Colon (tissue), 2 donors: ENCODE data around the gene MITF.
"Not testable (repeated sequence)": the region's sequence is repeated elsewhere in the genome, so short reads cannot be mapped to it uniquely, and the experiment has no call there.

Experiments used
- FAIRE-seq: peaks from 2 replicates; lab custom pipeline; 2012; peaks lifted over from hg19 to GRCh38; lab: Jason Lieb, UNC
- donor health status: control.
- donor health status: control.

MITF gene

DNA sequence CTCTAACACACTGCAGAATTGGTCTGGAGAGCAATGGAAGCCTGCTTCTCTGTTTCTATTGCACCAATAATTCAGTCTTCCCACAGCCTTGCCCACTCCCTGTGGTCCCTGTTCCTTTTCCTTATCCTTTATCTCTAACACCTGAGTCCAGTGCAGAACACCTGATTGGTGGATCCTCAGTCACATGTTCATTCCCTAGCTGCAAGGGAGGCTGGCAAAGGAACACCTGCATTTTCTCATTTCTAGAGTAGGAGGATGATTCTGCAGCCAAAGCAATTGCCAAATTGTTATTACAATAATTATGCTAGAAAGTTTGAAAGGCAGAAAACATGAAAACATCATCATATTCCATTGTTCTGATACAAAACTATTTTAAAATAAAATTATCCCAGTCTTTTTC lies 176.5 kb downstream of the MITF start:
- no peak for FAIRE-seq

DNA sequence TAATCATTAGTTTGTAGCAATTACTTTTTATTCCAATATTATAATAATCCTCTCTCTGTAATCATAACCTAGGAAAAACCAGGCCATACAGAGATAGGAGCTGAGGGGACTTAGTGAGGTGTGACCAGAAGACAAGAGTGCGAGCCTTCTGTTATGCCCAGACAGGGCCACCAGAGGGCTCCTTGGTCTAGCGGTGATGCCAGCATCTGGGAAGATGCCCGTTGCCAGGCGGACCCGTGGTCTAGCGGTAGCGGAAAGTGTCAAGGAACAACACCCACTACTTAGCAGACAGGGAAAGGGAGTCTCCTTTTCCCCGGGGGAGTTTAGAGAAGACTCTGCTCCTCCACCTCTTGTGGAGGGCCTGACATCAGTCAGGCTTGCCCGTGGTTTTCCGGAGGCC lies 180.7 kb downstream of the MITF start:
- not testable (repeated sequence) for FAIRE-seq

DNA sequence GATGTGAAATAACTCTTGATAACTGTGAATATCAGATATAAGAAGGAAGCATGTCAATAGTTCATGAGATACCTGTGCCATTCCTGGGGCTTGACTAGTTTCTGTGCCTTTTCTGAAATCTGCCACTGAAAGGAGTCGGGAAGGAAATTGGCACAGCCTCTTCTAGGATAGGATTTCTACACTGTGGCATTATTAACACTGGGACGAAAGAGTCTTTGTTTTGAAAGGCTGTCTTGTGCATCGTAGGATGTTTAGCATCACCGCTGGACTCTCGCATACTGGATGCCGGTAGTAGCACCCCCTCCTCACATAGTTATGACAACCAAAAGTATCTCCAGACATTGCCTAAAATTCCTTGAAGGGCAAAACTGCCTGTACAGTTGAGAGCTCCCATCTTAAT lies 182.4 kb downstream of the MITF start:
- no peak for FAIRE-seq

DNA sequence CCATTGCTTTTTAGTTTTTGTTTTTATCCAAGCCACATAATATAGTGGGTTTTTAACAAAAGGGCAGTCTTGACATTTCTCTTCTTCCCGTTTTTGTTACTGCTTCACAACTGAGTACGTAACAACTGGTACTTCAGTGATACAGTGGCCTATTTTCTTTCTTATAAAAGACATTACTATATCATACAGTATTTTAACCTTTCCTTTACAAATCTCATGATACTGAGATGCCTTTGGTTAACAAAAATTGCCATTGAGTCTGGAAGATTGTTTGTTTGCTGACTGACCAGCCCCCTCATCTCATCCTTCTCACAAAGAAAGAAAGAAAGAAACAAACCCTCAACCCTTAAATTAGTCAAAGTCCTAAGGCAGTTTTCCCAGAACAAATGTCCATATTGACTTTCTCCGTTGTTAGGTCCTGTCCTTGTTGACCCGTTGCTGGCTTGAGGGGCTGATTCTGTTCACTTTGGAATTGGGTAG lies 183.3 kb downstream of the MITF start:
- no peak for FAIRE-seq

DNA sequence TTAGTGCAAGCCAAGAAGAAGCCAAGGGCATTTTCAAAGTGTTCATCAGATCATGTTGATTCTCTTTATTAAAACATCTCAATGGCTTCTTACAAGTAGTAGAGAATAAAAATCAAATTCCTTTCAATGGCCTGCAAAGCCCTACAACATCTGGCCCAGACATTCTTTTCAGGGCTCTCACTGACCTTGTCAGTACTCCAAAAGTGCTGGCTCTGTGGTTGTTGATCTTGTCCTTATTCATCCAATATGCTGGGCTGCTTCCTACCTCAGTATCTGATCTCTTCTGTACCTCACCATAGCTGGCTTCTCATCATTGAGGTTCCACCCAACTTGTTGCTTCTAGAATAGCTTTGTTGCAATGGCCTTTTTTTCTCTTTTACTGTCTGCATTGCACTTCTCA lies 186.2 kb downstream of the MITF start:
- FAIRE-seq = no peak

DNA sequence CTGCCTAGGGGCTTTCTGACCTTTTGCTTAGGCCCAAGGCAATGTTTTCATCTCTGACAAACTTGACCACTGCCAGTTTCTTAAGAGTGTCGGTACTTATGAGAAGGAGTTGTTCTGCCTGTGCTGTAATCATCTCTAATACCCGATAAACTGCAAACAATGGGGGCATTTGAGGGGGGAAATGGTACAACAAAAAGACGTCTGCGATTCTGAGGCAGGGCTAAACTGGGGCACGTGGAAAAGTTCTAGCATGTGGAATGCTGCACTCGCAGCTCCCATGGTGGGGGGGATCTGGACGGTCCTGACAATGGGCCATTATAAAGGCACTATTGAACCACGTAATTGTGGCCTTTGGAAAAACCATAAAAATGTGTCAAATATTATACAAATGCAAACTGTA lies 187.1 kb downstream of the MITF start:
- FAIRE-seq = no peak

DNA sequence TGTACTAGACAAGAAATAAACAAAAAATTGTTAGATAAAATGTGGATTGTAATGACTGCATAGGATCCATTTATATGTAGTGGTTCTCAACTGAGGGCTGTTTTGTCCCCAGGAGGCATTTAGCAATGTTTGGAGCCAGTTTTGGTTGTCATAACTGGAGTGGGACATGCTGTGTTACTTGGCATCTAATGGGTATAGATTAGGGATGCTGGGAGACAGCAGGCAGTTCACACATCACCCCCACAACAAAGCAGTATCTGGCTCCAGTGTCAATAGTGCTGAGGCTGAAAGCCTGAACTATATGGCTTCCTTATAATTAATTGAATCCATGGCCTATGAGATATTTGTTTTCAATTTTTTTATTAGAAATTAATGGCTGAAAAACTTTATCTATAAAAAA lies 188.3 kb downstream of the MITF start:
- no peak for FAIRE-seq

DNA sequence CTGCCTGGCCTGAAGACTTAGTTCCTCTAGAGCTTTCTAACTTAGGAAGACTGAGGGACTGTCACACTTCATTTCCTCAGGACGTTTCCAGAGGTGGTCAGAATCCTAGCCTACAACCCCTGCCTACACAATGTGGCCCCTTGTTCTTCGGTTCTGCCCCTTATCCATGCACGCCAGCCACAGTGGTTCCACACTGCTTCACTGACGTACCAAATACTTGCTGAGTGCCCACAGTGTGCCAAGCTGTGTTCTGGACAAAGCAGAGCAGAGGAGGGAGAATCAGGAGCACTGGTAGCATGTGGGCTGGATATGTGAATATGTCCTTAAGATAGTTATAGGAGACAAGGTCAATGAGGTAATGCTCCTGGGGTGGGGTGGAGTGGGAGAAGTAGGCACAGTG lies 189.8 kb downstream of the MITF start:
- FAIRE-seq = no peak

DNA sequence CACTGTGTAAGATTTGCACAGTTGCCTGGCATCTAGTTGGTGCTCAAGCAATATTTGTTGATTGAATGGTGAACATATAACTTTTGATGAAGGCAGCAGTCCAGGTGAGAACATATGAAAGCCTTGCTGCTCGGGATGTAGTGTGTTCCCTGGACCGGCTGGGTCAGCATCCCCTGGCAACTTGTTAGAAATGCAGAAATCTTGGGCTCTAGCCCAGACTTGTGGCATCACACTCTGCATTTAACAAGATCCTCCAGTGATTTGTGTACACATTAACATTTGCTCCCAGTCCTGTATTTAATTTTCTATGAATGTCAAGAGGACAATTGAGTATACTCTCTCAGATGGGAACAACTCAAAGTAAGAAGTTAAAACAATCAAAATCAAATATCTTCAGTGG lies 191.3 kb downstream of the MITF start:
- no peak for FAIRE-seq

DNA sequence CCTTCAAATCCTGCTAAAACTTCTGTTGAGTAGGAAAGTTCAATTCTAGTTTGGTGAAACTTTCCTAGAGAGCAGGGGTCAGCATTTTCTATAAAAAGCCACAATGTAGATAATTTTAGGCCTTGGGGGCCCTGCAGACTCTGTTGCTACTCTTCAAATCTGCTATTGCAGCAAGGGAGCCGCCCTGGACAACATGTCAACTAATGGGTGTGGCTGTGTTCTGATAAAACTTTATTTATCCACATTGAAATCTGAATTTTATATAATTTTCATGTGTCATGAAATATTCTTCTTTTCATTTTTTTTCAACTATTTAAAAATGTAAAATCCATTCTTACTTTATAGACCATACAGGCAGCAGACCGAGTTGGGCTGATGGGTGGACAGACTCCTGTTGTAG lies 192.8 kb downstream of the MITF start:
- FAIRE-seq = no peak

DNA sequence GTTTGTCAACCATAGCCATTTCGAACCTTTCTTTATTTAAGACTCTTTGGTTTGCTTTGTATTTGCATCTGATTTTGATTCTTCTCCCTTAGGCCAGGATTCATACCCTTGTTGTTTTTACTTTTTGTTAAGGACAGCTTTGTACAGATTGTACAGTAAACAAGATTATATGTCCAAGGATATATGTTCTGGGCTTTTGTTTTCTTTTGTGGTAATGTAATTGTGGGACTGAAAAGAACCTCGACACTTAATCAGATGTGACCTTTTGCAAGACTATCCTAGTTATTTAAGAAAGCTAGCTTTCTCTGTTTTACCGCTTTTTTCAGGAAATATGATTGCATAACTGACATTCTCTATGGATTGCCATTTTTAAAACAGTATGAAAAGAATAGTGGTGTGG lies 193.2 kb downstream of the MITF start:
- no peak for FAIRE-seq

DNA sequence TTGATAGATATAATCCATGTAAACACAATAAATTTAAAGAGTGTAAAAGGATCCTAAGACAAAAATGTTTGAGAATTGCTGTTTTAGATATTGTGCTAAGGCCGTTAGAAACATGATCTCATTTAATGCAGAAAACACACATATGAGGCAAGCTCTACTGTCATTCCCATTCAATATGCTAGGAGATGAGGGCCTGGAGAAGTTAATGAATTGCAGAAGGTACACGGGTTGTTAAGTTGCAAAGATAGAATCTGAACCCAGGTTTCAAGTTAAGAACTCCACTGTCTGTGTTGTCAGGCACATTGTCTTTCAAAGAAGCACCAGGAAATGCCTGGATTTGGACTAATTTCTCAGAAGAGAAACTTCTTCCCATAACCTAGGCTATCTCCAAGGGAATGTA lies 195.1 kb downstream of the MITF start:
- no peak for FAIRE-seq

DNA sequence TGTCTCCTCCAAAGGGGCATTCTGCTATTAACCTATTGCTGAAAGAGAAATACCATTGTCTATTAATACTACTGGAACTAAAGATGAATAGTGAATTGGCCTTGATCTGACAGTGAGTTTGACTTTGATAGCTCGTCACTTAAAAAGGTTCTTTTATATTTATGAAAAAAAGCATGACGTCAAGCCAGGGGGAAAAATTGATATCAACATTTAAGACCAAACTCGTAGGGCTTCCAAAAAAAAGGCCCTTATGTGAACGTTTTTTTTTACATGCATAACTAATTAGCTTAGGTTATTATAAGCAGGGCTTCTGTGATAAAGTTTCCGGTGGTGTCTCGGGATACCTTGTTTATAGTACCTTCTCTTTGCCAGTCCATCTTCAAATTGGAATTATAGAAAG lies 197.0 kb downstream of the MITF start:
- FAIRE-seq = no peak

DNA sequence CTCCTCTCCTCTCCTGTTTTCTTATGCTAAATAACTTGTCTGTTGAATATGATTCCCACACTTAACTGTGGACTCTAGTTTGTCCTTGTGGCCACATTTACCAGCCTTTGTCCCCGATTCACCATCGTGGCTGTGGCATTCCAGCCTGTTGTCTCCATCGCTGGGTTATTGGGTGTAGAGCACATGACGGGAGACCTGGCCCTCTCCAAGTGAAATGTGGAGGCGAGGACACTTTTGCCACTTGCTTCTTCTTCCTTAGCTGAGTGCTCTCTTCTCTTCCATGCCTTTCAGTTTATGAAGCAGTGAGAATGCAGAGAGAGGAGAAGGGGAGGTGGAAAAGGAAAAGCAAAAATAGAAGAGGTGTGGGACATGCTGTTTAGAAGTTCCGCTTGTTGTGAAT lies 198.8 kb downstream of the MITF start:
- no peak for FAIRE-seq

DNA sequence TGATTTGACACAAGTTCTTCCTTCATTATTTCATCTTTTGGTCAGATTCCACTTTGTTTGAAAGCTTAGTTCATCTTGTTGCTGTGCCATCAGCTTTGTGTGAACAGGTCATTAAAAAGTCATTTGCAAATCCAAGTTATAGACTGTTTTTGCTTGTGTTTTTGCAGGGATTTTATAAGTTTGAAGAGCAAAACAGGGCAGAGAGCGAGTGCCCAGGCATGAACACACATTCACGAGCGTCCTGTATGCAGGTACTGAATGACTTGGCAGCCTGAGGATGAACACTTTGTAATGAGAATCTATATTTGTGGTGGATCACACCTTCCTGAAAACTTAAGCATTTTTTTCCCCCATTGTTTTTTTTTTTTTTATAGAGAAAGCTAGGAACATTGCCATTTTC lies 199.7 kb downstream of the MITF start:
- FAIRE-seq = no peak

DNA sequence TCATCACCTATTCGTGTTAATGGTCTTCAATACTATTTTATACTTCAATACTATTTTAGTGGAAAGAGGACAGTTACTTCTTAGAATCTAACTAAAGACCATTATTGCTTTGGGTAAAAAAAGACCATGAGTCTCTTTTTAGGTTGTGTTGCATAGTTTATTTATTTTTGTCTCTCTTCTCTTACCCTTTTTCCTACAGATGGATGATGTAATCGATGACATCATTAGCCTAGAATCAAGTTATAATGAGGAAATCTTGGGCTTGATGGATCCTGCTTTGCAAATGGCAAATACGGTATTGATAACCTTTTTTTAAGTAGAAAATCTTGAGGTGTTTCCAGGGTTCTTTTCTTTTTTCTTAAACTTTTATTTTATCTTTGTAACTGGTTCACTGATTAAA lies 201.8 kb downstream of the MITF start:
- FAIRE-seq = no peak

DNA sequence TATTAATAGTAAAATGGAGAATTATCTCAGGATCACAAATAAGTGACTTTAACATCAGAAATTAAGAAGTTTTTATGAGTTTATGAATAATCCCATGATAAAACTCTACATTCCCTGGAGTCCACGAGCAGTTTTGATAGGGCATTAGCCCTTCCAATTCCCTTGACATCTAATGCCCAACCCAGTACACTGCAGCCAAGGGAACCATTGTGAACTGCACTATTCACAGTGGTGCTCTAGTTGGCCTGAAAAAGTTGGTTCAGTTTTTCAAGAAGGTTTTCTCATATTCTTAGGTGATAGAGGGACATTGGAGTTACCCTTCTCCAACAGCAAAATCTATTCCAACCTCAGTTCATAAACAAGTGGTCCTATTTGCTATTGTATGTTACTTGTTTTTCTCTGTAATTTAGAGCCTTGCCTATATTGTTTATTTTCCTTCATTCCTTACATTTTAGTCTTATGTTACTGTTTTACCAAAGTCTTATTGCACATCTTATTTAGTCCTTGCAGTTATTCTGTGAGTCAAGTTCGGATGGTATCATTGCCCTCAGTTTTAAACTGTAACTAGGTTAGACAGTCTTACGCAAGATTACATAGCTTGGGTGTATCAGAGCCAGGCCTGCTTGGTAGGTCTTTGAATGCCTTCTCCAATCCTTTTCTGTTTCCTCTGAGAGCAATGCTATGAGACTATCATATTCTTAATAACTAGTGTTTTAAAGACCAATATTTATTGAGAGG lies 202.3 kb downstream of the MITF start:
- no peak for FAIRE-seq

DNA sequence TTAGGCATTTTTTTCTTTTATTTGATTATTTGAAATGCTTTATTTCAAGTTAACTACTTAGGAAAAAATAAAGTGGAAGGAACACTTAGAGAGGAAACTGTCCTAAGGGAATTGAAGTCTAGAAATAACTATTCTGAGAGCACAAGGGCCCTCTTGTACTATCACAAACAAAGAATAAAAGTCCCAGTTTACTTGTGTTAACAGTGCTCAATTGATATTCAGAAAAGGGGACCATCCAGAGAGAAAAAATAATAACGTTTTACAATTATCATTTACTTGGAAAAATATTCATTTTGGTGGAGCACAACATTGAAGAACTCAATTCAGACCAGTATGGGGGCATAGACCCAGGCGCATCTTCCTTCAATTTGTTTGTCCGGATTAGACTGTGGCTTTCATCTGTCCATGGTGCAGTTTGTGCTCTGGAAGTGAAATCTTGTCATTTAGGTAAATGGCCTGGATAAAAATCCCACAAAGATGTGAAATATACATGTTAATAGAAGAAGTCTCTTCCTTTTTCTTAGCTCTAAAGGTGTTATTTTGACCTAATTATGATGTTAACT lies 205.7 kb downstream of the MITF start:
- FAIRE-seq = no peak

DNA sequence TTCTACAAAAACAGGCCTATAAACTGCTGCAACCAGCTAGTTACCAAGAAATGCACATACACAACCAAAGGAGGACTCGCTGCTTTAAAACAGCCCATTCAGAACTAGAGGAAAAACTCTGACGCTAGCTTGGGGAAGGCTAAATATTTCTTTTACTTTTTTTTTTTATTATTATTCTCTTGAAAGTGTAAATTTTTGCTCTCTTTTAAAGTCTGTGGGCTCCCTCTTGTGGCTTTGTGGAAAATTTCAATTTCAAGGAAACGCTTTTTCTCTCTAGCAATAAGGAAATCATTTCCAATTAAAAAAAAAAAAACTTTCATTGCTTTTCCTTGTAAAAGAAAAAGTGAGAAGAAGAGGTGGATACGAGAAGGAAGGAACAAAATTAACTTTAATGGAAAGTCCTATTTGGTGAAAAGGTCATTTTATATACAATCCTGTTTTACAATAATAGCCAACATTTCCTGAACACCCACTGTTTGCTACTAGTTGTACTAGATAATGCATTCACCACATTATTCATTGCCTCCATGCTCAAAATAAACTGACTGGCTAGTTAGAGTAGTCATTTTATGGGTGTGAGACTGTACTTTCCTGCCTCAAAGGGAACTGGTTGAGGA lies 209.1 kb downstream of the MITF start:
- FAIRE-seq = peak; percentile 71

DNA sequence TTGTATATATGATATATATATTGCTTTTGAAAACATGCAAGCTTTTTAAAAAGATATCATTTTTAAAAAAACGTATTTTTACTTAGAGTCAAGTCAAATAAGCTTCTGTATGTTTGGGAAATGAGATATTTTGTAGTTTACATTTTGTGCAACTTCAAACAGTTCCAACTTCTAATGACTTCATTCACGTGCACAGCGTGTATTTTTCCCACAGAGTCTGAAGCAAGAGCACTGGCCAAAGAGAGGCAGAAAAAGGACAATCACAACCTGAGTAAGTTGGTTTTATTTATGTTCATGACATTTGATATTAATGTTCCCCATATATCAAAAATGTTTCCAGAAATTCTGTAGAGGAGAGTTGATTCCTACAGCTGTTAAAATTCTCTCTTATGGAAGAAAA lies 212.4 kb downstream of the MITF start:
- FAIRE-seq = no peak

DNA sequence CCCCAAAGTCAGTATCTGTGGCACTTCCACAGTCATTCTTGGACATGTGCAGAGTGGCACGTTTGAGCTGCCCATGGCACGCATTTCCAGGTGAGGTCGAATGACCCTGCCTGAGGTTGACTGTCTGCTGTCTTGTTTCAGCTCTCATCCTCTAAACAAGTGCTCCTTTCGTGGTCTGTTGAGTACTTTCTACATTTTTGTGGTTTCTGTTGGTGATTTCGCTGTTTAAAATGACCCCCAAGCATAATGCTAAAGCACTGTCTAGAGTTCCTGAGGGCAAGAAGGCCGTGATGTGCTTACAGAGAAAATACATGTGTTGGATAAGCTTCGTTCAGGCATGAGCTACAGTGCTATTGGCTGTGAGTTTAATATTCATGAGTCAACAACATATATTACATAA lies 220.3 kb downstream of the MITF start:
- no peak for FAIRE-seq

DNA sequence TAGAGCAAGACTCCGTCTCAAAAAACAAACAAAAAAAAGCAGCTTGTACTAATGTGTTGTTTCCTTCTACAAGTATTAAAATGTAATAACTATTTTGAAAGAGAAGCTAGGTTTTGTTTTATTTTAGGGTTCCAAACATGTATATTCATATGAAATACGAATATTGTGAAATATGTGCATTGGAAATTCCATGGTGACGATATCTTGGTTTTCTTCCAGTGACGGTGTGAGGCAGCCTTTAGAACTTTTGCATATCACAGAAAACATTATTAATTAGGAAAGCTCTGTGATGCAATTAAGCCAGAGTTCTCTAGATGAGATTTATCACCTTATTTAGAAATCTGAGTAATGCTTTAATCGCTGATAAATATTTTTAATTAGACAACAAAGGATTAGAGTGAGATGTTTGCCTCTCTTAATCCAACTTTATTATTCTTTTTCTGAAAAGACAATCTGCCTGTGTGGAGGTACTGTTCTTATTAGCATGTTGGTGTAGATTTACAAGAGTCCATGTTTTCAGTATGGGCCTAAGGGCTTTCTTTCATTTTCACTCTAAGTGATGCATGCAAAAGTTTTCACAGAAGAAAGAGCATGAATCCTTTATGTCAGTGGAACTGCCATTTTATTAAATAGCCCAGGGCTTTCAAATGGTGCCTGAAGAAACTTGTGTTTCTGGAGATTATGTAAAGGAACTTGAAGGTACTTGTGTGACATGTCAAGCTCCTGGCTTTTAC lies 222.6 kb downstream of the MITF start:
- FAIRE-seq = no peak

DNA sequence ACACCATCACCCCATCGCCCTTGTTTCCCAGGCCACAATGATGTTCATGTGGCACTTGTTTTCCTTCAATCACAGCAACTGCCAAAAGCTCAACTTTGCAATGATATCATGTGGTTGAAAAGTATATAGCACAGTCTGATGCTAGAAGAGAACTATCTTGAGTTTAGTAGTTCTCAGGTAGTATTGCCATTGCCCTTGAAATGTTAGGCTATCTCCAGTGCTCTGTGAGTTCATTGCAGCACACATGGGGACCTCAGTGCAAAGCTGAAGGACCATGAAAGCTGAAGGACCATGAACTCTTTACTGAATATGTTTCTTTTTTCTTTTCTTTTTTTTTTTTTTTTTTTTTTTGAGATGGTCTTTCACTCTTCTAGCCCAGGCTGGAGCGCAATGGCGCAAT lies 224.4 kb downstream of the MITF start:
- FAIRE-seq = no peak
